ENCODE data around the gene TFF1.

- TF ChIP-seq, protein P1, sequence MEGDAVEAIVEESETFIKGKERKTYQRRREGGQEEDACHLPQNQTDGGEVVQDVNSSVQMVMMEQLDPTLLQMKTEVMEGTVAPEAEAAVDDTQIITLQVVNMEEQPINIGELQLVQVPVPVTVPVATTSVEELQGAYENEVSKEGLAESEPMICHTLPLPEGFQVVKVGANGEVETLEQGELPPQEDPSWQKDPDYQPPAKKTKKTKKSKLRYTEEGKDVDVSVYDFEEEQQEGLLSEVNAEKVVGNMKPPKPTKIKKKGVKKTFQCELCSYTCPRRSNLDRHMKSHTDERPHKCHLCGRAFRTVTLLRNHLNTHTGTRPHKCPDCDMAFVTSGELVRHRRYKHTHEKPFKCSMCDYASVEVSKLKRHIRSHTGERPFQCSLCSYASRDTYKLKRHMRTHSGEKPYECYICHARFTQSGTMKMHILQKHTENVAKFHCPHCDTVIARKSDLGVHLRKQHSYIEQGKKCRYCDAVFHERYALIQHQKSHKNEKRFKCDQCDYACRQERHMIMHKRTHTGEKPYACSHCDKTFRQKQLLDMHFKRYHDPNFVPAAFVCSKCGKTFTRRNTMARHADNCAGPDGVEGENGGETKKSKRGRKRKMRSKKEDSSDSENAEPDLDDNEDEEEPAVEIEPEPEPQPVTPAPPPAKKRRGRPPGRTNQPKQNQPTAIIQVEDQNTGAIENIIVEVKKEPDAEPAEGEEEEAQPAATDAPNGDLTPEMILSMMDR (IDR thresholded peaks at IDR 0.05), result no peak
- TF ChIP-seq ZFX (IDR thresholded peaks at IDR 0.05; ENCODE audit: borderline replicate concordance), result no peak
These were observed 48.2 kb upstream of the TFF1 start for GRCh38 chr21:42414553-42414927.

Measured in 22Rv1 (cell line).